OCI-LY7 (cell line): ENCODE data around the gene SCLY. TPM values are rescaled to one million over a fixed set of nuclear protein-coding genes. Genes with fewer than 3 reads are reported as not detected.

Experiments used
- BruUV-seq: library from RNA; stranded (reverse); fragments of 400-500 nt; replicated peaks from 2 replicates; lab custom pipeline; 2021; lab: Mats Ljungman, UMichigan
- CTCF ChIA-PET: fragments of 300-600 bp; sonication (Branson Sonifier 250); formaldehyde crosslinking; loops from one replicate; lab custom pipeline; 2022; ENCODE audit warnings: antibody characterized with exemption; ENCODE audit not compliant: unreplicated experiment; lab: Charles Lee
- POLR2A ChIA-PET: fragments of 300-600 bp; sonication (Branson Sonifier 250); formaldehyde crosslinking; loops from one replicate; lab custom pipeline; 2022; ENCODE audit warnings: antibody characterized with exemption; lab: Charles Lee
- DNase-seq: peaks from one replicate; pipeline ENCODE4 v3.0.0-alpha.2; 2015; ENCODE audit warnings: low spot score
- H2AFZ ChIP-seq: fragments of 200-600 bp; sonication (generic), shearing (Covaris generic); 2 replicates; pipeline ENCODE4 v1.6.1; 2014; ENCODE audit warnings: mild to moderate bottlenecking, antibody characterized with exemption, low read length, moderate library complexity
- H3K27ac ChIP-seq: fragments of 200-600 bp; sonication (generic); 2 replicates; pipeline ENCODE4 v1.5.1; 2014; ENCODE audit warnings: mixed run types, low read depth, mild to moderate bottlenecking, moderate library complexity, low read length, inconsistent platforms; ENCODE audit not compliant: poor library complexity, severe bottlenecking
- H3K36me3 ChIP-seq: fragments of 200-600 bp; sonication (generic); 2 replicates; pipeline ENCODE4 v1.6.1; 2014; ENCODE audit warnings: mild to moderate bottlenecking, antibody characterized with exemption, low read length, moderate library complexity, mixed read lengths; ENCODE audit not compliant: insufficient read depth
- H3K4me1 ChIP-seq: fragments of 200-600 bp; sonication (generic); 2 replicates; pipeline ENCODE4 v1.5.1; 2014; ENCODE audit warnings: mild to moderate bottlenecking, low read length; ENCODE audit not compliant: insufficient read depth, poor library complexity, severe bottlenecking
- H3K4me2 ChIP-seq: fragments of 200-600 bp; sonication (generic); 2 replicates; pipeline ENCODE4 v1.6.1; 2014; ENCODE audit warnings: mild to moderate bottlenecking, low read length
- H3K4me3 ChIP-seq: fragments of 200-600 bp; sonication (generic); 2 replicates; pipeline ENCODE4 v1.5.1; 2014; ENCODE audit warnings: mild to moderate bottlenecking, low read depth, low read length; ENCODE audit not compliant: poor library complexity, severe bottlenecking
- H3K79me2 ChIP-seq: fragments of 200-600 bp; sonication (generic); 2 replicates; pipeline ENCODE4 v1.6.1; 2016; ENCODE audit warnings: low read depth, mild to moderate bottlenecking, low read length, moderate library complexity, mixed read lengths; ENCODE audit not compliant: insufficient read depth
- H3K9me2 ChIP-seq: fragments of 200-600 bp; sonication (generic); 2 replicates; pipeline ENCODE4 v1.6.1; 2016; ENCODE audit warnings: mild to moderate bottlenecking, low read length, mixed read lengths; ENCODE audit not compliant: insufficient read depth
- H3K9me3 ChIP-seq: fragments of 200-600 bp; sonication (generic); 2 replicates; pipeline ENCODE4 v1.6.1; 2014; ENCODE audit warnings: mild to moderate bottlenecking, mixed run types, low read length, mixed read lengths
- H4K20me1 ChIP-seq: fragments of 200-600 bp; sonication (generic); 2 replicates; pipeline ENCODE4 v1.6.1; 2014; ENCODE audit warnings: mild to moderate bottlenecking, antibody characterized with exemption, low read length, moderate library complexity, mixed read lengths; ENCODE audit not compliant: insufficient read depth
- CTCF ChIP-seq: fragments of 200-600 bp; sonication (generic); conservative IDR thresholded peaks from 2 replicates; pipeline ENCODE4 v1.5.1; 2014; ENCODE audit warnings: mild to moderate bottlenecking, antibody characterized with exemption, low read length, moderate library complexity, mixed read lengths
- EZH2phosphoT487 ChIP-seq: fragments of 200-600 bp; sonication (generic); IDR thresholded peaks from 2 replicates; pipeline ENCODE4 v1.6.1; 2018; ENCODE audit warnings: low read depth, borderline replicate concordance, mild to moderate bottlenecking, mixed run types, antibody characterized with exemption, low read length, moderate library complexity, mixed read lengths
- intact Hi-C: fragments of 100-400 bp; cut with micrococcal nuclease; formaldehyde crosslinking; loops from one replicate; pipeline ENCODE4 v1.10.0; 2022; ENCODE audit not compliant: unreplicated experiment
- total RNA-seq, 2 experiments: library from RNA; depleted of rRNA in 1 of 2; stranded (reverse); fragments of >200 nt in 1 of 2; shearing (Covaris generic) in 1 of 2; gene quantifications; 2 replicates each; pipeline ENCODE4 v1.2.3, GENCODE V29; 2014 to 2022

Gene SCLY
- total RNA-seq, 2 experiments from 2014 or later, result 29.9 to 41.7 TPM

DNA sequence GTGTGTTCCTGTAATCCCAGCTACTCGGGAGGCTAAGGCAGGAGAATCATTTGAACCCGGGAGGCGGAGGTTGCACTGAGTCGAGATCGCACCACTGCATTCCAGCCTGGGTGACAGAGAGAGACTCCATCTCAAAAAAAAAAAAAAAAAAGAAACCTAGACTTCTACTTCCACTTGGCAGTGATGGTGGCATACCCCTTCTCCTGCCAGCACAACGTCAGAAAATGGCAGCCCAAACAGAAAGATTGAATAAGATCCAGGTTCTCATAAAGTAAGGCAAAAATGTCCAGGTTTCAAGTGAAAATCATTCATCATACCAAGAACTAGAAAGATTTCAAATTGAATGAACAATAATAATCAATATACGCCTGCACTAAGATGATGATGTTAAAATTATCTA, 24.0 kb downstream of the SCLY start:
- BruUV-seq, result no TSS peak
- POLR2A ChIA-PET, result no interaction called here

GRCh38 chr2:238085899-238086298, 25.1 kb downstream of the SCLY start:
- POLR2A ChIA-PET, result interaction anchor here (1.0 to 1.1 kb wide), 2 partner anchors 13 to 23 kb away, joined by 3 read pairs; no protein-coding TSS in a partner anchor
- BruUV-seq, result TSS peak; percentile 20

More for the DNA sequence above, 24.0 kb downstream of the SCLY start:
- intact Hi-C loops, result no loop called here
- Histone ChIP-seq H3K36me3 (peaks cover 51% of the 10 kb centered on the region), H3K4me3 (no peak overlapping the region), H4K20me1 (no peaks in the 10 kb centered on the region), H2AFZ (no peak overlapping the region), H3K4me1 (peaks cover 10% of the 10 kb centered on the region), H3K4me2 (no peak overlapping the region), H3K9me3 (peaks cover 5% of the 10 kb centered on the region; the same call in 1 of the 2 replicates), H3K27ac (no peak overlapping the region), H3K9me2 (no peaks in the 10 kb centered on the region), H3K79me2 (no peaks in the 10 kb centered on the region)
- TF ChIP-seq CTCF (no peak), EZH2phosphoT487 (no peak)
- CTCF ChIA-PET, result no interaction called here
- DNase-seq, result no peak

More at GRCh38 chr2:238085899-238086298, 25.1 kb downstream of the SCLY start:
- Histone ChIP-seq H3K4me2 (no peak overlapping the region), H2AFZ (no peak overlapping the region), H3K4me3 (no peak overlapping the region), H3K27ac (no peak overlapping the region), H3K36me3 (peaks cover 39% of the 10 kb centered on the region), H3K9me2 (no peaks in the 10 kb centered on the region), H4K20me1 (no peaks in the 10 kb centered on the region), H3K79me2 (no peaks in the 10 kb centered on the region), H3K9me3 (no peaks in the 10 kb centered on the region), H3K4me1 (peaks cover 10% of the 10 kb centered on the region)
- CTCF ChIA-PET, result no interaction called here
- TF ChIP-seq EZH2phosphoT487, result no peak
- TF ChIP-seq CTCF, result no peak
- no peak for DNase-seq
- intact Hi-C loops, result no loop called here
